EL (cell line): ENCODE data around the gene OR6B1.
A peak's percentile ranks its signal among the peaks of the same experiment; 100 is the strongest.

ENCODE experiments used
- DNase-seq: peaks from one replicate; pipeline ENCODE4 v3.0.0-alpha.2; 2016

The OR6B1 gene

GRCh38 chr7:144000020-144000419 lies at the start of gene OR6B1:
OR6B1 (plus strand) TSS chr7:144000320; CDS start chr7:144003997, 3,677 bp downstream.
- DNase-seq = no peak

DNA sequence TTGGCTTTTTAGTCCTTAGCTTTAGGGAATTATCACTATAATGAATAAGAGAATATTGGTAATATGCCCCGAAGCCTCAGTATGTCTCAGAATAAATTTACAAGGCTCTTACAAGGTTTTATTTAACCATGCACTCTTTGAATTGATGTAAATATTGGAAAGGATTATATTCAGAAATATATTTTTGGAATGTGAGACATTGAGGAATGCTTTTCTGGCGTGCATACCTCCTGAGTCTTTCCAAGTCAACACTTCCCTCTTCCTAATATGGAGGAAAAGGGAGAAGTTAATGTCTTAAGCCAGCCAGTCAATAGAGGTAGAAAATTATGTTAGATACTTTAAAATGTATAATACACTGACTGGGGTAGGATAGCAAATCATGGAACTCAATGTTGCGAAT lies 46.7 kb upstream of the OR6B1 start:
- no peak for DNase-seq

DNA sequence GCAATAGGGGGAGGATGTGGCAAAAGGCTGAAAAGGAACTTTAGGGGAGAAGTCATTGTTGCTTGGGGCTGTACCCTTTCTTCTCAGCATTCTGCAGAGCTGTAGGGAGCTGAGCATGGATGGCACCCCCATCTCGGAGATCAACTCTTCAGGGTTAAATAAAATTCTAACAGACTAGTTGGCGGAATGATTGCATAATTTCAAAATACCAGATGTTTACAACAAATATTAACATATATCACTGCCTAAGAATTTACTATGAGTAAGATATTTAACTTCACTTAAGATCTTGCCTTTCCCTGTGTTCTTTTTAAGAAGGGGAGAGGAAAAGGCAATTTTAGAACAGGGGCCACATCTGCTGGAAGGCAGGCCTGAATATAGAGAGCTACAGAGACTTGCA lies 46.0 kb upstream of the OR6B1 start:
- DNase-seq = no peak

DNA sequence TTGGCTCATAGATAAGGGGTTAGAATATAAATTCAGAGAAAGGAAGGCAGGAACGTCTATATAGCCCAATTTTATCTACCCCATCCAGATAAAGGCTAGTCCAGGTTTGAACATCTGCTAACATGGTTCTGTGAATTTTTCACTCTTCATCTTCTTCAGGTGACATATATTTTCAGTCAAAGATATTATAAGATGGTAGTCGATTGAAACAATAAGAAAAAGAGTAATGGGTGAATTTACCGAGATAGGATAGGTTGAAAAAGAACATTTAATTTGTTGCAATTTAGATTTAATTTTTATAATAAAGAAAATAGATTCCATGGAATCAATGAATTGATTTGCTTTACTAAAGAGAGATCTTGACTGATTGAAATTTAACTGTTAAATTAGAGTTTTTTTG lies 45.6 kb upstream of the OR6B1 start, which contains the start of gene OR2F1:
OR2F1 (plus strand) TSS at position 301 of the 400 bp plus-strand sequence. CDS start 5,127 bp downstream, outside the sequence.
- DNase-seq = no peak

DNA sequence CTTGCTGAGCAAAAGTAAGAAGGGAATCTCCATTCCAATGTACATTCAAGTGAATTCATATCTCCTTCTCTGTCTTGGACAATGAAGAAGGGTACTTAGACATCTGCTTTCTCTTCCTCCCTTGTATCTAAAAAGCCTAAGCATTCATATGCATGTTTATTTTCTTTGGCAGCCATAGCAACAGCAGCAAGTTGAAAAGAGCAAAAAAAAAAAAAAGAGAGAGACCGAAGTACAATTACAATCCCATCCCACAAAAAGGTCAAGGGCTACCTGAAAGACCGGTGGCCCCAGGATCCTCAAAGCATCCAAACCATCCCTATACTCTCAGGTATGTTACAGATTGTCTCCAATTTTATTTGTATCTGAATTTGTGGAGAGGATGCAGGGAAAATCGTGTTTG lies 41.3 kb upstream of the OR6B1 start:
- no peak for DNase-seq

GRCh38 chr7:143960813-143961610 lies 39.1 kb upstream of the OR6B1 start:
- DNase-seq = no peak

DNA sequence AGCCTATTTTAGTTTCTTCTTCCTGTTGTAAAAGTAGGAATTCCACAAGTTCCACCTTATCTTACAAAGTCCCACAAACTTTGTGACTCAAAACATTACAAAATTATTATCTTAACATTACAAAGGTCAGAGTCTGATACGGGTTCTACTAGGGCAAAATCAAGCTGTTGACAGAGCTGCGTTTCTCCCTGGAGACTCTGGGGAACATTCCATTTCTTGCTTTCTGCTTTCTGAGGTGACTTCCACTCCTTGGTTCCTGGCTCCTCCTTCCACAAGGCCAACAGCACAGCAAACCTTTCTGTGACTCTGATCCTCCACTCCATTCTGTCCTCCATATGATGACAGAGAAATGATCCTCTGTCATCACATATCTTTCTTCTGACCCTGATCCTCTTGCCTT lies 34.8 kb upstream of the OR6B1 start:
- no peak for DNase-seq

GRCh38 chr7:143967398-143967797 lies 32.7 kb upstream of the OR6B1 start:
- no peak for DNase-seq

GRCh38 chr7:143973870-143974416 lies 26.2 kb upstream of the OR6B1 start:
- no peak for DNase-seq

DNA sequence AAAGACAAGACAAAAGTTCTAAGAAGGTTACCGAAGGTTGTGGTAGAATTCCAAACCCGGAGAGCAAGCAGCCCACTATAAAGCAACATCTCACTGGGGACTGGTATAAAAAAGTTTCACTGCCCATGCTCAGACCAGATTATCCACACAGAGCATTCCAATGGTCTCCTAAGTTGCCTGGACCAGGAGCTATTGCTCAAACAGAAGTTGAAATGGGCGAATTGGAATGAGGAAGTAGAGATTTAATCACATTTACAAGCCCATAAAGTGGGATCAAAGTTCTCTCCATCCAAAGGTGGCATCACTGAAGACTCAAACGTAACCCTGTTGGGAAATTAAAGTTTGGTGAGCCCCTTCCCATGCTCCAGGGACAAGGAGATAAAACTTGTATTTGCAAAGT lies 25.7 kb upstream of the OR6B1 start:
- DNase-seq = peak; percentile 62

DNA sequence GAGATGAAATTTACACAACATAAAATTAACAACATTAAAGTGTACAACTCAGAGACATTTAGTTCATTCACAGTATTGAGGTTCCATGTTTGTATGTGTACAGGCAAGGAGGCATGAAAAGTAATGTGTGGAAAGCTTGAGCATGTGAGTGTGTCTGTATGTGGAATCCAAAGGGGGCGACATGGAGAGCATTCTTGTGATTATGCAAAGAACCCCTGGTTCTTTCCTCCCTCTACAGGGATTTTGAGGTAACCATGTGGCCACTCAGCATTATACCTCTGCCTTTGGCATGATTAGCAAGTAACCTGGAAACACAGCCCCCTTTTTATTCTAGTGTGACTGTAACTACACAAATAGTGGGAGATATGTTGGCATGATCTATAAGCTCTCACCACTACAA lies 24.5 kb upstream of the OR6B1 start:
- no peak for DNase-seq

DNA sequence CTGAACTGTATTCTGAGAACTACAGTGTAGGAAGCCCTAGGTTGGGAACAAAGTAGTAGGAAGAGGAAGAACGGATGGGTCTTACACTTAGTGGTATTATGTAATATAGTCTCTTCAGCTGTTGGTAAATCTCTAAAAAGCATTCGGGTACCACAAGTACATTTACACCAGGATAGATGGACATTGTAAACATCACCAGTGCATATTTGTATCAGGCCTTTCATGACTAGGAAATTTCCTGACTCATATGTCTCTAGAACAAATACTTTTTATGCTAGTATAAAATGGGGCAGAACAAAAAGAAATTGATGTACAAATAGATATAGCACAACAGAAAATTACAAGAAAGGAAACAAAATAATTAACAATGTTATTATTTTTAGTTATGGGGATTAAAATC lies 21.5 kb upstream of the OR6B1 start:
- no peak for DNase-seq

- DNase-seq = peak; percentile 88
These were observed 20.8 kb upstream of the OR6B1 start for GRCh38 chr7:143979359-143979758.

GRCh38 chr7:143979998-143980397 lies 20.1 kb upstream of the OR6B1 start:
- no peak for DNase-seq

- peak; percentile 26 for DNase-seq
These were observed 19.2 kb upstream of the OR6B1 start for GRCh38 chr7:143980746-143981510.

DNA sequence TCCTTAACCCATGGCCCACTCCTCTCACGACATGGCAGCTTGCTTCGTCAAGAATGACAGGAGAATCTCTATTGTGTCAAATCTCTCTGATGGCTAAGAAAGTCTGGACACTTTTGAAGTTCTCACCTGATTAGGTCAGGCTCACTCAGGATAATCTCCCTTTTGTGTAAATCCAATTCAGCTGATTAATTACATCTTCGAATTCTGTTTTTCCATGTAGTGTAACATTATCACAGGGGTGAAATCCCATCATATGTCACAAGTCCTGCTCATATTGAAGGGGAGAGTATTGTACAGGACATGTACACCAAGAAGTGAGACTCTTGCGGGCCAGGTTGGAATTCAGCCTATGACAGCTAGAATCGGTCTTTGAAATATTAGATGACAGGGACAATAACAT lies 16.2 kb upstream of the OR6B1 start:
- no peak for DNase-seq

DNA sequence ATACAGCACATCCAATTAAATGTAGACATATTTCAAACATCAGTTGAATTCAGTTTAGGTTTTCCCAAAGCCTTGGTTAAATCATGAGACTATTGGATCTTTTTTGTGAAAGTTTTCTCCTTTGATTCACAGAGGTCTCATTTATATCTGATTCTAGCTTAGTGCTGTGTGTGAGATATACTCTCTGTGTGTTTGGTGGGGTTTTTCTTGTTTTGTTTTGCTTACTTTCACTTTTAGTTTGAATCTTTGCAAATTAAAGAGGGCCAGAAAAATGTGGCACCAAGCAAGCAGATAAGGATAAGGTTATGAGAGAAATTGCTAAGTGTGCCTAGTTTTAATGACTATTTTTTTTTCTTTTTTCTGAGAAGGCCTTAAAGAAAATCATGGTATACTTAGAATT lies 12.6 kb upstream of the OR6B1 start:
- DNase-seq = no peak

DNA sequence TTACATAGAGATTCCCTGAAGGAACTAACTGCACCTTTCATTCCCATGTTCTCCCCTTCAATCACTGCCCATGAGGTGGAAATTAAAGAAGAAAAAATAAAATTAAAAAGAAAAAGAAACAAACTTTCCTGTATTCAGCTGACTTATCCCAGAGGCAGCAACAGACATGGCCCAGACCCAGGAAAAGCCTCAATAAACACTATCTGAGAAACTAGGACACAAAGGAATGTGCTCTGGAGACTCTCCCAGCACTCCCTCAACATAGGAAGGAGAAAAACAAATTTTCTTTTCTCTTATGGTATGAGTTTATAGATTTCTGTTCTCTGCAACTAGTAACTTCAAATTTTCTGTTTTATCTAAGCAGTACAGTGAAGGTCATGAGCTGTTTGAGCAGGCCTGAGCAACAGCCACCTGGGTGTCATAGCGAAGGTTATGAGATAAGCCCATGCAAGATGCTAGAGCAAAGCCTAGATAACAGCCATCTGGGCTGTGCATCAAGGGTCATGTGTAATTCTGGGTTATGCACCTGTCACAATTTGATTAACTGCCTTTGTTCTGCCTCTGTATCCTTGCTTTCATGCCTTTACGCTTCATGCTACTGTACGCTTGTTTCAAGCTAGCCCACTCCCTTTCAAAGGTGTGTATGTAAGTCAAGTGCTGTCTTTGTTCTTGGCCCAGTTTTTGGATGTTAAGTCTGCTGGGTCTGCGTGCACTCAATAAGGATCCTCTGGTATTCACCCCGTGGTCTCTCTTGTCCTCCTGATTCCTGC lies 11.0 kb upstream of the OR6B1 start:
- peak; percentile 34 for DNase-seq

DNA sequence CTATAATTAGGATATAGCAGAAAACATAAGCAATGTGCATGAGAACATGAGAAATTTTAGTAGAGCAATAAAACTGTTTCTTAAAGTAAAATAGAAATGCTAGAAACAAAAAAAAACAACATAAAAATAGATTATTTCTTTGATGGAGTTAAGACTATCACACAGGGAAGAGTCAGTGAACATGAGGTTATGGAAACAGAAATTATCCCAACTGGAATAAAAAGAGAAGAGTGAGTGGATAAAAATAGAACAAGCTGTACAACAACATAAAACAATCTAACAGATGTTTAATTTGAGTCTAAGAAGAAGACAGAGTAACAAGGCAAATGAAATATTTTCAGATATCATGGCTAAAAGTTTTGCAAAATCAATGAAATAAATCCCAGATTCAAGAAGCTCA lies 7.5 kb upstream of the OR6B1 start:
- no peak for DNase-seq

DNA sequence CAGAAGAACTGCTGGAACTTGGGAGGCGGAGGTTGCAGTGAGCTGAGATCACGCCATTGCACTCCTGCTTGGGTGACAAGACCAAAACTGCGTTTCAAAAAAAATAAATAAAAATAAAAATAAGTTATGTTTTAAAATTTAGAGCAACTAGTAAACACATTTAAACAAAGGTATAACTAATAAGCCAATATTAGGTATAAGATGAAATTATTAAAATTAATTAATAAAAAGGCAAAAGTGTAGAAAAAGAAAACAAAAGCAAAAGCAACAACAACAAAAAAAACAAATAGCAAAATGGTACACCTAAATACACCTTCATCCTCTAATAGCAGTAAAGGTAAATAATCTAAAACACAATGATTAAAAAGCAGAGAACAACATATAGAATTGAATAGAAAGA lies 6.2 kb upstream of the OR6B1 start:
- no peak for DNase-seq

DNA sequence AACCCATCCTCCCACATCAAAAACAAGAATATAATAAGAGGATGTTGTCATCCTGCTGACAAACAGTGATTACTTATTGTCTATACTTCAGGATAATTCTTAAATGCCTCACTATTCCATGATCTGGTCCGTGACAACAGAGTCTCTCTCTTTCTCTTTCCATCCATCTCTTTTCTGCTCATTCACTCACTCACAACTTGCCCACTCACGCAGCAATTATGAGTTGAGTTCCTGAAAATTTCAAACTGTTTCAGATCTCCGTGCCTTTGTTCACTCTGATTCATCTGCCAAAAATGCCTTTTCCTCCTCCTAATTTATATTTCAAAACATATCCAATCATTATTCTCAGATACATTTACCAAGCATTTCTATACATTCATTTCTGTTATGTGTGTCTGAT lies 1.4 kb downstream of the OR6B1 start:
- DNase-seq = peak; percentile 35

DNA sequence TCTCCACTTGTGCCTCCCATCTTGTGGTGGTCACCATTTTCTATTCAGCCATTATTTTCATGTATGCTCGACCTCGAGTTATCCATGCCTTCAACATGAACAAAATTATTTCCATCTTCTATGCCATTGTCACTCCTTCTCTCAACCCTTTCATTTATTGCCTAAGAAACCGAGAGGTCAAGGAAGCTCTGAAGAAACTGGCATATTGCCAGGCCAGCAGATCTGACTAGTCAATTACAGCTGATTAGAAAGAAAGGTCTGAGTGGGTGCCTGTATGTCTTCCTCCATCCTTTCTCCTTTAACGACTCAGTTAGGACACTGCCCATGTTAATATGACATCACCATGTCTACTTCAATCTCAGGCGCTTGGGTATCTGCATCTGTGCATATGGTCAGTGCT lies 4.6 kb downstream of the OR6B1 start:
- DNase-seq = no peak

DNA sequence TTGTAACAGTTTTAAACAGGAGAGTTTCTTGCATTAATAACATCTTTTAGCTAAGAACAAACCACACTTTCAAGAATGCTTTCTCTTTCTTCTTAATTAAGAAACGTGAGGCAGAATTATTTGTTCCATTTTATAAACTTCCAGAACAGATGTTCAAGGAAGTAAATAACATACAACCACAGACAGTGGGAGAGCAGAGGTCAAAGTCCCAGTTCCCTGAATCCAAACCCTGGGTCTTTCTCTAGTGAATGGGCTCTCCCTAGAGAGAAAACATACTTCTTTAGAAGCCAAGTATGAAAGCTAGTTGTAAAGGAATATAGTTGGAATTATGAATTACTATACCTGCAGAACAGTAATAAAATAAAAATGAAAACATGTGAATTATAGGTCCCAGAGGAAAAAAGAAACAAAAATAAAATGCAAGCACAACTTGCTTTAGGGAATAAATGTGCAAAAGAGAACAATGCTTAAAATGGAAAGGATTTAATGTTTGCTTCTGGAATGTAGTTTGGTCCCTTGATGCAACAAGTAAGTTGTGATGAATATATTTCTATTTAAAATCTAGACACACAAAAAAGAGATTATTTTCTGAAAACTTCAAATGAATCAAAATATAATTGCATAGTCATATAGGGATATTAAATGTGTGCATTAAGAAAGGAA lies 6.0 kb downstream of the OR6B1 start:
- DNase-seq = no peak
